Measurements from ENCODE around the gene SPATA2L.
A peak's percentile ranks its signal among the peaks of the same experiment; 100 is the strongest.
"Not testable (repeated sequence)": the region's sequence is repeated elsewhere in the genome, so short reads cannot be mapped to it uniquely, and the experiment has no call there.

SPATA2L gene

GRCh38 chr16:89689621-89690020, 11.9 kb downstream of the SPATA2L start:
- DNase-seq (ENCODE audit: low read depth in 3 of 3) = not testable (repeated sequence)

- DNase-seq (ENCODE audit: low read depth in 3 of 3) = no peak
These were observed 12.4 kb downstream of the SPATA2L start for GRCh38 chr16:89689142-89689541.

GRCh38 chr16:89688395-89688794, 13.1 kb downstream of the SPATA2L start:
- no peak for DNase-seq (ENCODE audit: low read depth in 3 of 3)

GRCh38 chr16:89687092-89687940, 14.2 kb downstream of the SPATA2L start:
- no peak for DNase-seq (ENCODE audit: low read depth in 3 of 3)

- DNase-seq (ENCODE audit: low read depth in 3 of 3) = peak; percentile 79 to 85 (median 85)
These were observed 14.9 kb downstream of the SPATA2L start, which contains the start of gene CDK10 for GRCh38 chr16:89686520-89687091. TSS of gene CDK10 (plus strand) at chr16:89686689. CDS start at chr16:89686711, 22 bp downstream.

- no peak for DNase-seq (ENCODE audit: low read depth in 3 of 3)
These were observed 15.6 kb downstream of the SPATA2L start for GRCh38 chr16:89685916-89686315.

- DNase-seq (ENCODE audit: low read depth in 3 of 3) = no peak
These were observed 23.2 kb downstream of the SPATA2L start for GRCh38 chr16:89678258-89678657.

- no peak for DNase-seq (ENCODE audit: low read depth in 3 of 3)
These were observed 29.1 kb downstream of the SPATA2L start for GRCh38 chr16:89672177-89672941.

- not testable (repeated sequence) for DNase-seq (ENCODE audit: low read depth in 3 of 3)
These were observed 29.9 kb downstream of the SPATA2L start for GRCh38 chr16:89671565-89671964.

- DNase-seq (ENCODE audit: low read depth in 3 of 3) = no peak
These were observed 30.7 kb downstream of the SPATA2L start for GRCh38 chr16:89670496-89671431.

GRCh38 chr16:89669755-89670154, 31.8 kb downstream of the SPATA2L start:
- no peak for DNase-seq (ENCODE audit: low read depth in 3 of 3)

GRCh38 chr16:89668790-89669158, 32.7 kb downstream of the SPATA2L start:
- no peak for DNase-seq (ENCODE audit: low read depth in 3 of 3)

- DNase-seq (ENCODE audit: low read depth in 3 of 3) = no peak
These were observed 33.9 kb downstream of the SPATA2L start for GRCh38 chr16:89667633-89668032.

GRCh38 chr16:89667000-89667399, 34.5 kb downstream of the SPATA2L start:
- not testable (repeated sequence) for DNase-seq (ENCODE audit: low read depth in 3 of 3)

- DNase-seq (ENCODE audit: low read depth in 3 of 3) = not testable (repeated sequence)
These were observed 37.3 kb downstream of the SPATA2L start for GRCh38 chr16:89664238-89664637.

GRCh38 chr16:89661215-89661614, 40.3 kb downstream of the SPATA2L start:
- no peak for DNase-seq (ENCODE audit: low read depth in 3 of 3)

- DNase-seq (ENCODE audit: low read depth in 3 of 3) = no peak
These were observed 41.4 kb downstream of the SPATA2L start for GRCh38 chr16:89660146-89660545.

- no peak for DNase-seq (ENCODE audit: low read depth in 3 of 3)
These were observed 43.2 kb downstream of the SPATA2L start for GRCh38 chr16:89658221-89658879.

GRCh38 chr16:89657442-89658220, 43.9 kb downstream of the SPATA2L start, which contains the start of the genes CHMP1A and SPATA33:
TSS of gene CHMP1A (minus strand) at chr16:89657708. CDS start at chr16:89657588, 120 bp downstream.
TSS of gene SPATA33 (plus strand) at chr16:89657836. CDS start at chr16:89657912, 76 bp downstream.
- DNase-seq (ENCODE audit: low read depth in 3 of 3) = peak; percentile 85 to 89 (median 87)

Measured in stimulated activated CD4-positive, alpha-beta T cell treated with anti-CD3 and anti-CD28 coated beads, TNF-alpha, amount 100 ng/mL, for 4 hours (primary cell).